Right ventricle myocardium inferior (tissue), 1 donor: Measurements from ENCODE around the gene EPN3. TPM values are rescaled to one million over a fixed set of nuclear protein-coding genes. Genes with fewer than 3 reads are reported as not detected.

Experiments
- ATAC-seq: fragments of 200-7000 bp; cut with Tn5 transposase; one replicate; pipeline ENCODE4 v1.9.1; 2020; ENCODE audit warnings: mild to moderate bottlenecking, moderate library complexity
- DNase-seq: peaks from one replicate; pipeline ENCODE4 v3.0.0; 2021; ENCODE audit errors: missing footprints
- intact Hi-C: fragments of 100-400 bp; cut with DNase I; formaldehyde crosslinking; loops from one replicate; pipeline ENCODE4 v1.11.0; 2022
- total RNA-seq: library from RNA; stranded (reverse); fragmentation: NEBNext Ultra II Directional; extraction: Animal tissue kit (Norgen Biotek cat#: 25700); gene quantifications from one replicate; pipeline ENCODE4 v1.2.1, GENCODE V29; 2021
- donor health status: DM: no; HTN: yes; CAD: no; lungs with severe emphysema.

The EPN3 gene
- total RNA-seq, 1 donor from 2014 or later: 21.5 TPM

GRCh38 chr17:50527949-50528474 is 4.5 kb upstream of the EPN3 start:
- intact Hi-C loops: no loop called here
- DNase-seq (no peak), ATAC-seq (no peak)

- no peak for DNase-seq
- intact Hi-C loops: no loop called here
- ATAC-seq: no peak
Measured at GRCh38 chr17:50529849-50530248, 2.7 kb upstream of the EPN3 start.

GRCh38 chr17:50531428-50532025 is 1.0 kb upstream of the EPN3 start:
- intact Hi-C loops: loop anchor here (2.0 kb wide), 1 partner anchor 49 kb away; no protein-coding TSS in a partner anchor
- DNase-seq (no peak), ATAC-seq (no peak)

GRCh38 chr17:50533185-50533584 is 650 bp downstream of the EPN3 start:
- ATAC-seq: peak; percentile 15
- DNase-seq: no peak
- intact Hi-C loops: loop anchor here (2.0 kb wide), 1 partner anchor 50 kb away; no protein-coding TSS in a partner anchor

GRCh38 chr17:50533720-50534148 is 1.2 kb downstream of the EPN3 start:
- peak; percentile 82 for ATAC-seq
- intact Hi-C loops: loop anchor here (2.0 kb wide), 1 partner anchor 51 kb away; no protein-coding TSS in a partner anchor
- DNase-seq: peak; percentile 85

- DNase-seq: no peak
- ATAC-seq: peak; percentile 53
- intact Hi-C loops: no loop called here
Measured at GRCh38 chr17:50534222-50534978, 1.9 kb downstream of the EPN3 start.

GRCh38 chr17:50534979-50535326 is 2.4 kb downstream of the EPN3 start:
- ATAC-seq (no peak), DNase-seq (no peak)
- intact Hi-C loops: no loop called here

- DNase-seq: no peak
- intact Hi-C loops: no loop called here
- ATAC-seq: no peak
Measured at GRCh38 chr17:50535407-50535806, 2.9 kb downstream of the EPN3 start.

GRCh38 chr17:50536683-50537646 is 4.4 kb downstream of the EPN3 start:
- intact Hi-C loops: no loop called here

GRCh38 chr17:50537721-50538548 is 5.4 kb downstream of the EPN3 start:
- no peak for ATAC-seq
- intact Hi-C loops: no loop called here
- no peak for DNase-seq

More at GRCh38 chr17:50536683-50537646, 4.4 kb downstream of the EPN3 start:
- ATAC-seq: no peak
- DNase-seq: no peak

- DNase-seq (no peak), ATAC-seq (no peak)
- intact Hi-C loops: no loop called here
Measured at GRCh38 chr17:50538549-50539410, 6.2 kb downstream of the EPN3 start.

GRCh38 chr17:50539762-50540559 is 7.4 kb downstream of the EPN3 start:
- ATAC-seq (no peak), DNase-seq (no peak)
- intact Hi-C loops: loop anchor here (10.0 kb wide), 1 partner anchor 415 kb away; no protein-coding TSS in a partner anchor

GRCh38 chr17:50540560-50541401 is 8.2 kb downstream of the EPN3 start:
- intact Hi-C loops: loop anchor here (10.0 kb wide), 1 partner anchor 414 kb away; no protein-coding TSS in a partner anchor
- ATAC-seq (no peak), DNase-seq (no peak)

- intact Hi-C loops: loop anchor here (10.0 kb wide), 1 partner anchor 413 kb away; no protein-coding TSS in a partner anchor
- DNase-seq (no peak), ATAC-seq (no peak)
Measured at GRCh38 chr17:50541402-50541715, 8.8 kb downstream of the EPN3 start.
